Activated T-cell treated with anti-CD3 and anti-CD28 coated beads, Interleukin-2, amount 50 U/mL, for 24 hours (primary cell): Measurements from ENCODE around the gene RCN2.
A peak's percentile ranks its signal among the peaks of the same experiment; 100 is the strongest.

ENCODE experiments used
- DNase-seq: peaks from one replicate; pipeline ENCODE4 v3.0.0-alpha.2; 2020
- H3K27ac Mint-ChIP-seq: 2 replicates; pipeline ENCODE4 v1.8.0; 2020; ENCODE audit warnings: mild to moderate bottlenecking, mixed read lengths
- H3K27me3 Mint-ChIP-seq: 2 replicates; pipeline ENCODE4 v1.8.0; 2020; ENCODE audit warnings: mixed read lengths
- H3K36me3 Mint-ChIP-seq: 2 replicates; pipeline ENCODE4 v1.8.0; 2020; ENCODE audit warnings: low read depth, mixed read lengths
- H3K4me1 Mint-ChIP-seq: 2 replicates; pipeline ENCODE4 v1.8.0; 2020; ENCODE audit warnings: low read depth, mixed read lengths
- H3K4me3 Mint-ChIP-seq: 2 replicates; pipeline ENCODE4 v1.8.0; 2020; ENCODE audit warnings: mild to moderate bottlenecking, moderate library complexity, mixed read lengths
- H3K9me3 Mint-ChIP-seq: 2 replicates; pipeline ENCODE4 v1.8.0; 2020; ENCODE audit warnings: mixed read lengths

The RCN2 gene

DNA sequence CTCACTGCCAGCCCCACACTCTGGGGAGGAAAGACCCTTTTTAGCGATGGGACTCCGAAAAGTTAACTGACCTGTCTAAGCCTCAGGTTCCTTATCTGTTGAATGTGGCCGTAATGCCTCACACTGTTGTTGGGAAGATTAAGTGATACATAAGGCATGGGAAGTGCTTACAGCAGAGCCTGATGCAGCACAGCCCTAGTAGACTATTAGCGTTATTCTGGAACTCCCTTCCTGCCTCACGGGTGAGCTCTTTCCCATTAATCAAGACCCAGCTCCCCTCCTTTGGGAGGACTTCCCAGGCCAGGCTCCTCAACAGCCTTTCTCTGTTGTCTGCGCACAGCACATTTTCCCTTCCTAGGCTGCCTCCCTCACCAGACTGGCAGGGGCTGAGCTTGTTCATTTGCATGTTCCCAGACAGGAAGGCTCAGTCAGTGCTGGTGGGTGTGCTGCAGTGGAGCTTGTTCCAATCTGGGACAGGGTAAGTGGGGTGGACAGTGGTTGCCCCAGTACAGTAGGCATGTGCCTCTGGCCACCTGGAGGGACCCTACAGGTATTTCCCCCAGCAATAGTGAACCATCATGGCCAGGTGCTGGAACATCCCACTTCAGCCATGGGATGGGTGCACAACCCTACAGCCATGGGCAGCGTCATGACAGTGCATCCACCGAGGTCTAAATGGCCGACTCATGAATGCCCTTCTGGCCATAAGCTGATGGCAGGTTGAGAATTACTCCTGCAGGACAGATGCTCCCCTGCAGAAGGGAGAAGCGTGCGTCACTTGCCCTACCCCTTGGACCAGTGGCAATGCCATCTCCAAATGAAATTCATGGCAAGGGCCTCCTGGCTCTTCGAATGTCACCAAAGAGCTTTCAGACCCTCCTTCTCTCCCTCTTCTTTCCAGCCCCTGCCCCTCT, 57.6 kb downstream of the RCN2 start:
- Mint-ChIP-seq H3K27ac (peak overlapping the region; percentile 100), H3K4me1 (peaks cover 72% of the 10 kb centered on the region), H3K36me3 (no peaks in the 10 kb centered on the region), H3K27me3 (no peaks in the 10 kb centered on the region), H3K4me3 (peak overlapping the region; percentile 76), H3K9me3 (no peaks in the 10 kb centered on the region)
- DNase-seq, result no peak

DNA sequence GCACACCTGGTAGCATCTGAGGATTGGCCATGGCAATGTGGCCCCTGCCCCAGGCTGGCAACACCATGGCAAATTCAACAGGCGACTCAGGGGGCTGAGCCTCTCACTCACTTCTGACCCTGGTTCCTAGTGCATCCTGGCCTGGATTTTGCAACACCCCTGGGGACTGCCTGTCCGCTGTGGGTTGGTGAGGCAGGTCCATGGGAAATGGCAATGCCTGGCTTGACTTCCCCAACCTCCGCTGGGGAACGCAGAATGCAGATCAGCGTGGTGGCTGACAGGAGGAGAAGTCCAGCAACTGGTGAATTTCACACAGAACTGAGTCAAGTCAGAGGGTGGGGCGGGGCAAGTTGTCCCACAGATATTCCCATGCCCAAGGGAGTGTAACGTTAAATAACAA, 59.5 kb downstream of the RCN2 start:
- no peak overlapping the region for H3K4me3 Mint-ChIP-seq
- peak; percentile 27 for DNase-seq
- peaks cover 11% of the 10 kb centered on the region for H3K36me3 Mint-ChIP-seq
- no peaks in the 10 kb centered on the region for H3K9me3 Mint-ChIP-seq
- no peak overlapping the region for H3K27ac Mint-ChIP-seq
- H3K27me3 Mint-ChIP-seq, result no peaks in the 10 kb centered on the region
- peaks cover 74% of the 10 kb centered on the region for H3K4me1 Mint-ChIP-seq

DNA sequence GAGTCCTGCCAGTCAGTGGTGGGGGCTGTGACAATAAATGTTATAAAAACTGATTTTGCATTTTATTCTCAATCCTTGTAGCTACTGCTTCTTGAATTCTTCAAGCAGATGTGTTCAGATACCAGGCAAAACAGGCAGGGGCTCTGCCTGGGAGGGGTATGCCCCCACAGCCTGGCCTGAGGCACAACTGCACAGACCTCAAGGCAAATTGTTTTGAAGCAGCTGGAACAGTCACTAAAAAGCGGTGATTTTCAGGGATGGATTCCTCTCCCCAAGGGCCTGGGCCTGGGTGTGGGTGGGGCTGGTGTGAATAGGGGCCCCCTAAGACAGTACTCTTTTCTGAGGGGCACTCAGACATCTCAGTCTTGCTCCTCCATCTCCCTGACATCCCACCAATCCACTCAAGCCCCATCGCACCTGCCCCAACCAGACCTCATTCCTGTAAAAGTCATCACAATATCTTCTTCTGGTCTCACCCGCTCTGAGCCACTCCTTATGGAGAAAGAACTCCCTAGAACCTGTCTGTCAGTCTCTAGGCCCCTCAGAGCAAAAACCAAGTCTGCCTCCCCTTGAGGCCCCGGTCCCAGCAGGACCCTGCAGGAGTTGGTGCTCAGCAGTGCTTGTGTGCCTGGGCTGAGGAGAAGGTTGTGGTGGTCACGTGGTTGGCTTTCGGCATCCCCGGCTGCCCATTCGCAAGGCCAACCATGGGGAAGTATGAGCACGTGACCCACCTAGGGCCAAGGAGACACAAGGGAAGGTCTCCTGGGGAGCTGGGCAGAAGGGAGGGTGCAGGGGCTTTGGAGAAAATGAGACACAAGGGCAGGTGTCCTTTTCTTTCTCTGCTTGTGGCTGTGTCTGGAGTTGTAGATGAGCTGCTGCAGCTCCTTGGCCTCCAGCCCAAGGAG, 60.4 kb downstream of the RCN2 start:
- H3K9me3 Mint-ChIP-seq, result no peaks in the 10 kb centered on the region
- no peak overlapping the region for H3K4me3 Mint-ChIP-seq
- peak overlapping the region; percentile 96 for H3K27ac Mint-ChIP-seq
- no peaks in the 10 kb centered on the region for H3K27me3 Mint-ChIP-seq
- peaks cover 18% of the 10 kb centered on the region for H3K36me3 Mint-ChIP-seq
- peaks cover 68% of the 10 kb centered on the region for H3K4me1 Mint-ChIP-seq
- DNase-seq, result no peak

DNA sequence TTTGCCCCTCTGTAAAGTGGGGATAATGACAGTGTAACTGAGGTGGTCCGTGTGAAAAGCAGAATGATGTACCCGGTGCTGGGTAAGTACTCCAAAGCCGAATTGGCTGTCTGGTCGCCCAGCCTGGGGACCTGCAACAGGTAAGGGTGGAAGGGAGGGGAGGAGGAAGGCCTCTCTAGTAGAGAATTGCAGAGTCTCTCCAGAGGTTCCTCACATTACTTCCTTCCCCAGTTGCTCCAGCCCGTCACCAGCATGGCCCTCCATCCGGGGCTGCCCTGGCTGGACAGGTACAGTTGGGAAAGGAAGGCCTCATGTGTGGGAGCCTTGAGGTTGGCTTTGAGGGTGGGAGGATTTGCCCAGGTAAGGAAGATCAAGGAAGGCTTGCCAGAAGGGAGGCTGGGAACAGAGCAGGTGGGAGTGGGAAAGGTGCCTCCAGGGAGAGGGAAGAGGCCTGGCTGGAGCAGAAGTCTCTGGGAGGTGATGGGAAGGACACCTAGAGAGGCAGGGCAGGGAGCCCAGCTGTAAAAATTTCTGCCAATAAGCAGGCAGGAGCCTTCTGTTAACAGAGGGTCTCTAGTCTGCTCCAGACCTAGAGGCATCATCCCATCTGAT, 61.7 kb downstream of the RCN2 start:
- H3K27ac Mint-ChIP-seq, result peak overlapping the region; percentile 96
- no peaks in the 10 kb centered on the region for H3K27me3 Mint-ChIP-seq
- no peaks in the 10 kb centered on the region for H3K9me3 Mint-ChIP-seq
- peak overlapping the region; percentile 94 for H3K4me3 Mint-ChIP-seq
- peak; percentile 29 for DNase-seq
- H3K4me1 Mint-ChIP-seq, result peaks cover 68% of the 10 kb centered on the region
- peaks cover 30% of the 10 kb centered on the region for H3K36me3 Mint-ChIP-seq

DNA sequence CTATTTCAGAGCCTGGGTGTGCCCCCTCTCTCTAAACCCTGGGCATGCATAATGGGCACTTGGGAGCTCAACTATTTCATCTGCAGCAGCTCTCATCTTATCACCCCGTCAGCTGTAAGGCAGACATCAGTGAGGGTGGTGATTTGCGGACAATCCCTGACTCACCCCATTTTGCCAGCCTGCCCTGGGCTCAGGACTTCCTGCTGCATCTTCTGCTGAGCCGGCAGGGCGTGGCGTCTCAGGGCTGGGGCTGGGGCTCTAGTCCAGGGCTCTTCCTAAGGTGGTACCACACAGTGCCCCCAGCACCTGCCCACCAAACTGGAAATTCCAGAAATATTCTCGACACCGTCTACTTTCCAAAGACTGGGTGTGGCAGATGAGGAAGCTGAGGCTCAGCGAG, 62.5 kb downstream of the RCN2 start:
- Mint-ChIP-seq H3K4me1 (peaks cover 68% of the 10 kb centered on the region), H3K4me3 (peak overlapping the region; percentile 94), H3K27me3 (no peaks in the 10 kb centered on the region), H3K9me3 (no peaks in the 10 kb centered on the region), H3K27ac (peak overlapping the region; percentile 96), H3K36me3 (peaks cover 38% of the 10 kb centered on the region)
- peak; percentile 70 for DNase-seq

DNA sequence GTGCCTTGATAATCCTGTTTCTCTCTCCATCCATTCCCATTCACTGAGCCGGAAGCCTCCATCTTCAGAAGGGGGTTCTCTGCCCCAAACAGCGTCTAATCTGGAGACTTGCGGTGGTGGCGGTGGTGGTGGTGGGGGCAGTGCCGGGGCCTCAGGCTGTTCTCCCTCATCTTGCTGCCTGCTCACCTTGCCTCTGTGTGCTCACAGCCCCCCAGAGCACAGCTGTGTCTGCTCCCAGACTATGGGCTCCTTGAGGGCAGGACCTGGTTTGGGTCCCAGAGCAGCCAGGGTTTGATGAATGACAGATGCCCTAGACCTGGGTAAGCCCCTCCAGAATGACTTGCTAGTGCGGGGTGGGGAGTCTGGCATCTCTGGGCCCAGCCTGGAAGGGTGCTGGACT, 62.9 kb downstream of the RCN2 start:
- Mint-ChIP-seq H3K9me3 (no peaks in the 10 kb centered on the region), H3K4me3 (peak overlapping the region; percentile 94), H3K27me3 (no peaks in the 10 kb centered on the region), H3K4me1 (peaks cover 69% of the 10 kb centered on the region), H3K27ac (peak overlapping the region; percentile 96), H3K36me3 (peaks cover 43% of the 10 kb centered on the region)
- DNase-seq, result no peak

DNA sequence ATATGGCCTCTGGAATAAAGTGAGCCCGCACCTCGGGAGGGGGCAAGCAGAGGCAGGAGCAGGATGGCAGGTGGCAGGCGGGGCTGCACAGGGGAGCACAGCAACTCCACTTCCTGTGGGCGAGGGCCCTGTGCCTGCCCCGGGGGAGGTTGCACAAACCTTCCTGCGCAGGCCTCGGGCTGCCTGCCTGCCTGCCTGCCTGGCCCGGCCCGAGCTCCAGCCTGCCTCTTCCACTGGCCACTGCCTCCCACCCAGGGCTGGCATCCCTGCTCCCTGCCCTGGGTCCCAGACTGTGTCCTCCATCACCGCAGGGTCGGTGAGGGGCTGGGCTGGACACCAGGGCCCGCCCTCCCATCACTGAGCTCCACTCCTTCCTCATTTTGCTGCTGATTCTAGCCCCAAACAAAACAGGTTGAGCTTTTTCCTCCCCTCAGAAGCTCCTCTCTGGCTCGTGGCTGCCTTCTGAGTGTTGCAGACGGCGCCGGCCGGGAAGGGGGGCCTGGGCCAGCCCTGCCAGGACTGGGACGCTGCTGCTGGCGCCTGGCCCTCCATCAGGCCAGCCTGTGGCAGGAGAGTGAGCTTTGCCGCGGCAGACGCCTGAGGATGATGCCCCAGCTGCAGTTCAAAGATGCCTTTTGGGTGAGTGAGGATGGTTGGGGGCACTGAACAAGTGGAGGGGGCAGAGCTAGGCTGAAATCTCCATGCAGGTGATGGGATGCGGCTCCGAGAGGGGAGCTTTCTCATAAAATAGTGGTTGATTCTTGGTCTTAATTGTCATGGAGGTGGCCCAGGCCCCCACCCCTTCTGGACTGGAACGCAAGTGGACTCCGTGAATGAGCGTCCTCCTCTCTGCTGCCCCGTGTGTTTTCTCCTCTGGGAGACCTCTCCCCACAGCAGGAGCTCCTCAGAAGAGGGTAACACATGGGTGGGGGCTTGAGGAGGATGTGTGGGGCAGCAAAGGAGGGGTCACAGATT, 63.7 kb downstream of the RCN2 start, which contains the start of gene PSTPIP1:
PSTPIP1 (plus strand) TSS at position 156 of the 975 bp plus-strand sequence; CDS start at position 604, 448 bp downstream.
- H3K36me3 Mint-ChIP-seq, result peaks cover 51% of the 10 kb centered on the region
- peak; percentile 82 for DNase-seq
- H3K27me3 Mint-ChIP-seq, result no peaks in the 10 kb centered on the region
- peak within 1 kb of the TSS; percentile 96 for H3K27ac Mint-ChIP-seq
- peak within 1 kb of the TSS; percentile 94 for H3K4me3 Mint-ChIP-seq
- no peaks in the 10 kb centered on the region for H3K9me3 Mint-ChIP-seq
- peaks cover 72% of the 10 kb centered on the region for H3K4me1 Mint-ChIP-seq

DNA sequence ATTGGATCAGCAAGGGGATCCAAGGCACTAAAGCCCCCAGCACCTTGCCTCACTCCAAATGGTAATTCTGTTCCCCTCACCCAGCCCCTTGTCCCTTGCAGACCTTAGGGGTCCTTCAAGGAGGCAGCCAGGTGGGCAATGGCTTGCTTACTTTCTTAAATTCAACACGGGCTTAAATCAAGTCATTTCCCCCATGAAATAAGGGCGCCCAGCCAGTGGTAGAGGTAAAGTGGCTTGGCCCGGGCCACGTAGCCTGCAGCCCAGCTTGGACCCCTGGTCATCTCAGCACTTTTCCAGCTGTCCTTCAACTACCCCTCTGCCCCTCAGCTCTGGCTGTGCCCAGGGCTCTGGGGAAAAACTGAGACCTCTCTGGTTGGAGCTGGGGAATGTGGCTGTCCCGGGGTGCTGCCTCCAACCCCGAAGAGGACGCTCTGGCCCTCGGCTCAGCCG, 64.6 kb downstream of the RCN2 start:
- peaks cover 58% of the 10 kb centered on the region for H3K36me3 Mint-ChIP-seq
- DNase-seq, result no peak
- no peaks in the 10 kb centered on the region for H3K9me3 Mint-ChIP-seq
- H3K4me1 Mint-ChIP-seq, result peaks cover 75% of the 10 kb centered on the region
- H3K4me3 Mint-ChIP-seq, result peak overlapping the region; percentile 94
- H3K27ac Mint-ChIP-seq, result peak overlapping the region; percentile 96
- no peaks in the 10 kb centered on the region for H3K27me3 Mint-ChIP-seq

DNA sequence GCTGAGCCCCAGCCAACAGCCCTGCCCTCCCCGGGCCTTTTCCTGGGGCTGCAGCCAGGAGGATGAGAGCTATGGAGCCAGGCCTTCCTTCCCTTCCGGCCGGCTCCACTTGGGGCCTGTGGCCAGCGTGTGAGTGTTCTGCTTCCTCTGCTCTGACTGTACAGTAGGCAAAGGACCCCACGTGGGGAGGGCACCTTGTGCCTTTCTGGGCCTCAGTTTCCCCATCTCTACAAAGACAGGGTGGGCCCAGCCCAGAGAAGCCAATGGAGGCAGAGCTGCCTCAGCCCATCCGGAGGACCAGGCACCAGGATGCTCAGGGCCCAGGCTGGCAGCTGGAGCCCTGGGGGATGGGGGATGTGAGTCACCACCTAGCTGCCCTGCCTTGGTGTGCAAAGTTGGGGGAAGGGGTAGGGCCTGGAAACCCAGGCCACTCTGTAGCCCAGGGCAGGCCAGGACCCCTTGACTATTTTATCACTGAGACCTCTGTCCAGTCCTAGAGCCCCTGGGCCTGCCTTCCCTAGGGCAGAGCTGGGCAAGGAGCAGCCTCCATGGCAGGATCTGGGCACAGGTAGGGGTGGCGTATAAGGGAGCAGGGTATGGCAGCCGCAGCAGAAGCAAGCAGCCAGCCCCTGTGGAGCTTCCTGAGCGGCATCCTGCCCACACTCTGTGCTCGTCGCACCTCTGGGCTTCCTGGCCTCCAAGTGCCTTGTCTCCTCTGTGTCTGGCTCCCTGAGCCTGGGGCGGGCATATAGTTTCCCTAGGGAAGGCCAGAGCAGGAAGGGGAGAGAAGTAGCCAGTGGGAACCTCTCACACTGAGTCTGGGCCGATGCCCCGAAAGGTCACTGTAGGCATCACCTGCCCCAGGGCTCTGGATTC, 65.2 kb downstream of the RCN2 start:
- Mint-ChIP-seq H3K4me1 (peaks cover 77% of the 10 kb centered on the region), H3K27ac (peak overlapping the region; percentile 96), H3K4me3 (peak overlapping the region; percentile 94), H3K36me3 (peaks cover 64% of the 10 kb centered on the region), H3K9me3 (no peaks in the 10 kb centered on the region), H3K27me3 (no peaks in the 10 kb centered on the region)
- peak; percentile 78 for DNase-seq

DNA sequence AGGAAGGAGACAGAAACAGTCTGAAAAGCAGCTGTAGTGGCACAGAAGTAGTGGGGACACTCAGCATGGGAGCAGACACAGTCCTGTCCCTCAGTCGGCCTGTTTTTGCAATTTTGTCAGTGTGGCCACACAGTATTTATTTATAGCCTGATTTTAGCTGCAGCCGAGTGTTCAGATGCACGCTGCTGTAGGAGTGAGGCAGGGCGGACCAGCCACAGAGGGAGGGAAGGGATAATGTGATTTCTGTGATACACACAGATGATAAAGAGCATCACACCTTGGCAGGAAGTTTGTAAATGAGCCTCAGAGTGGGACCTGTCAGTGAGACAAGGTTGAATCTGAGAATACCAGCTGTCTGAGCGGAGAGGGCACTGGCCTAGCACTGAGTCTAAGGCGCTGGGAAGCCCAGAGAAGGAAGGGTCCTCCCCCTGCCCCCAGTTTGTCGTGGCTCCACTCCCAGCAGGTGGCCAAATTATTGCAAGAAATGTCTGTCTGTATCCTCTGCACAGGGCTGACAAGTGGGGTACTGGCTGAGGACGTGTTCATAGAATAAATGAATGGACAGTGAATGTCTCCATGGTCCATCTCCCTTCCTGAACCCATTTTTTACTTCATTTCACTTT, 67.2 kb downstream of the RCN2 start:
- peaks cover 78% of the 10 kb centered on the region for H3K4me1 Mint-ChIP-seq
- peak overlapping the region; percentile 96 for H3K27ac Mint-ChIP-seq
- peak; percentile 35 for DNase-seq
- peaks cover 79% of the 10 kb centered on the region for H3K36me3 Mint-ChIP-seq
- H3K4me3 Mint-ChIP-seq, result peak overlapping the region; percentile 94
- no peaks in the 10 kb centered on the region for H3K27me3 Mint-ChIP-seq
- H3K9me3 Mint-ChIP-seq, result no peaks in the 10 kb centered on the region

DNA sequence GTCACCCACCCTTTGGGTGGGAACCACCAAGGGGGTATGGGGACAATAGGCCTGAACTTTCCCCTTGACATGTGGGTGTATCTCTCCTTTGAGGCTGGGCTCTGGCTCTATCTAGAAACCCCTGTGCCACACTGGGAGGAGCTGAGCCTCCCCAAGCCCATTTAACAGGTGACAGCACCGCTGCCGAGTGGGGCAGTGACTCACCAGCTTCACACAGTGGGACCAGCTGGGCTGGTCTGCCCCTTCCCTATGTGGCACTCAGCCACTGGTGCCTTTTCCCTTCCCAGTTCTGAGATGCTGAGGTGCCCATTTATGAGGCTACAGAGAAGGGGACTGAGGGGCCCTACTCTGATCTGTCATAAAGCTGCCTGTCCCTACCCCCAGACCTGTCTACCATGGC, 68.4 kb downstream of the RCN2 start:
- Mint-ChIP-seq H3K27ac (peak overlapping the region; percentile 96), H3K4me3 (no peak overlapping the region), H3K4me1 (peaks cover 79% of the 10 kb centered on the region), H3K9me3 (peaks cover 5% of the 10 kb centered on the region), H3K36me3 (peaks cover 91% of the 10 kb centered on the region), H3K27me3 (no peaks in the 10 kb centered on the region)
- peak; percentile 43 for DNase-seq

DNA sequence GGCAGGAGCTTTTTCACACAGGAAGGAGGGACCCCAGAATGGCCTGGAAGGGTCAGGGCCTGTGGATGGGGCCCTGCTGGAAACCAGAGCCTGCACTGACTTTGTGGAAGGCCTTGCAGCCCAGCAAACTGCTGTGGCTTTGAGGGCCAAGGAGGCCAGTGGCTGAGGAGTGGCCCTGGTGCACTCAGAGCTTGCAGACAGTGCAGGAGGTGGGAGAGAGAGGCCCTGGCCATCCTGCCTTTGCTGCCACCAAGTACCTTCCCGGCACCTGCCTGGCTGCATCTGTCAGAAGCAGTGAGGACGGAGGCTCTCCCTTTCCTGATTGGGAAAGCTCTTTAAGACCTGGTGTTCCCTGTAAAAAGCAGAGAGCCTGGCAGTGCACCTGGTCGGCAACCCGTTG, 69.8 kb downstream of the RCN2 start:
- DNase-seq, result no peak
- Mint-ChIP-seq H3K9me3 (peaks cover 5% of the 10 kb centered on the region), H3K4me3 (peak overlapping the region; percentile 19), H3K27ac (peak overlapping the region; percentile 73), H3K36me3 (peaks cover 91% of the 10 kb centered on the region), H3K4me1 (peaks cover 92% of the 10 kb centered on the region), H3K27me3 (no peaks in the 10 kb centered on the region)
